RPMI8226 (cell line): ENCODE measurements around the gene SFRP5.

Source experiments
- DNase-seq: peaks from one replicate; pipeline ENCODE4 v3.0.0-alpha.2; 2015

SFRP5 gene

DNA sequence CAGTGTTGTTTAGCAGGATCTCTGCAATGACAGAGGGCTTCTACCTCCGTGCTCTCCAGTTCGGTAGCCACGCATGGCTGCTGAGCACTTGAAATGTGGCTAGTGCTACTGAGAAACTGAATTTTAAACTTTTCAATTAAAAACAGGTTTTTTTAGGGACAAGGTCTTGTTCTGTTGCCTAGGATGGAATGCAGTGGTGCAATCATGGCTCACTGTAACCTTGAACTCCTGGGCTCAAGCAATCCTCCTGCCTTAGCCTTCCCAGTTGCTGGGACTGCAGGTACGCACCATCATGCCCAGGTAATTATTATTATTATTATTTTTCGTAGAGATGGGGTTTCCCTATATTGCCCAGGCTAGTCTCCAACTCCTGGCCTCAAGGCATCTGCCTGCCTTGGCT is 13.4 kb upstream of the SFRP5 start:
- no peak for DNase-seq

DNA sequence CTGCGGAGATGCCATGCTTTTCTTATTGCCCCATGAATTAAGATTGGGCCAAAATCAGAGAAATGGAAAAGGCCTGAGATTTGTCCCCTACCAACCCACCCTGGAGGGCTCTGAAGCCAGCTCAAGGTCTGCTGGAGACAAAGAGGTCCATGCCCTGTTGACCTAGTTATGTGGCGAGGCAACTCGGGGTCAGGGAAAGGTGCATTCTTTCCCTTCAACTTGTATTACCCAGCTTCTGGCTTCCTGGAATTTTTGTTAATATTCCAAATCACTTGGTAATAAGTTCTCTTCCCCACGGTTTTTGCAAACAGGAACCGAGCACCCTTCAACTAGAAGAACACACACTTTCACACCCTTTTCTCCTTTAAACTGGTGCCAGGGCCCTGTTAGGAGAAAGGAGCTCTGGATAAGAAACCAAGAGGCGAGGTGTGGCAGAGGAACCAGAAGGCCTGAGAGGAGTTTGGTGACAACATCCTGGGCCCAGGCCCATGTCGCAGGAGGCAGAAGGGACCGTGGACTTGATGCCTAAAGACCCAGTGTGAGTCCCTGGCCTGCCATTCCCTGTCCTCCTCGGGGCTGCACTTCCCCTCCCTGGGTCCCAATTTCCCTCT is 12.5 kb upstream of the SFRP5 start:
- DNase-seq: no peak

DNA sequence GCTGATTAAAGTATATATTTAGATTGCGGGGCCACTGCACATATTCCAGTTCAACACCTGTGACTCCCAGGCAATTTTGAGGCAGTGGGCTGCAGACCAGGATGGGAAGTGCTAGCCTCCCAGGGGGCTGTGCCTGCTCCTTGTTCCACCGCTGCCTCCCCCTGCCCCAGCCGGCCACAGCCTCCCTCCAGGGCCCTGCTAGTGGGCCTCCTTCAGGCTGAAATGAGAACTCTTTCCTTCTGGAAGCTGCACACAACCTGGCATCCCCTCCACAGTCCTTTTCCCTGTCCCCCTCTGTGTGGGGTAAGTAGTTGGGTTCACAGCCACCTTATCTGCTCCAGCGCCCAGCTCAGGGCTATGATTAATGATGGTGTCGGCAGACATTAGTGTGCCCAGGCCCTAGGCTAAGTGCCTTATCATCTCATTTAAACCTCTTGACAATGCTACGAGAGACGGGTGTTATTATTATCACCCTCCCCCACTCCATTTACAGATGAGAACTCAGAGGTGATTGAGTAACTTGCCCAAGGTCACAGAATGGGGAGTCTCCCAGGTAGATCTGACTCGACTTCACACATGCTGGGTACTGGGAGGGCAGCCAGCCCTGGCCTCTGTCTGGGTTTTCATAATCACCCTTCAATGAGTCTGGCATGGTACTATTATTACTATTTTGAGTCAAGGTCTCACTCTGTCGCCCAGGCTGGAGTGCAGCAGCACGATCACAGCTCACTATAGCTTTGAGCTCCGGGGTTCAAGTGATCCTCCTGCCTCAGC is 10.8 kb upstream of the SFRP5 start:
- DNase-seq: no peak

DNA sequence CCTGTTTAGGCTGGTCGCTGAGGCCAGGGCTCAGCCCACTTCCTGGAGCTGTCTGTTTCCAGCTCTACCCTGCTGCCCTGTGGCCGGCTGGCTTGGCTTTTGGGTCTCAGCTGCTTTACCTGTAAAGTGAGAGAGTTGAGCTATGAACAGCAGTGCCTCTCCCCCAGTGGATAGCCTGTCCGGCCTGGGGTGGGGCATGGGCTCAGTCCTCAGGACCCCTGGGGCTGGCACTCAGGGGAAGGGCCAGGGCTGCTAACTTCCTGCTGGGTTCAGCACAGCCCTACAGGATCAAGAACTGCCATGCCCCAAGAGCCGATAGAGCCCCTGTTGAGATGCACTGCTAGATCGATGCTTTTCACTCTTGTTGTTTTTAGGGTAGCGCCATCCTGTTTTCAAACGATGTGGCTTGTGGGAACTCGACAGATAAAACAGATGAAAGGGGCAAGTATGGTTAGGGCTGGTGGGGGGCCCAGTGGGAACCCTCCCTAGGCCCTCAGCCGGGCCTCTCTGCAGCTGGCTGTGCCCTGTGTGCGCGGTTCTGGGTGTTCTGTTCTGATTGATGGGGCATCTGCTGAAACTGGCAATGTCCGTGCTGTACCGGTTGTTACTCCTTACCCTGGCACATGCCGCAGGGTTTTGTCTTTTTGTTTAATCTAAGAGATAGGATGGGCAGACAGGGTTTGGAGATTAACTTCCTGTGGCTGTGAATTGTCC is 10.0 kb upstream of the SFRP5 start:
- DNase-seq: no peak

DNA sequence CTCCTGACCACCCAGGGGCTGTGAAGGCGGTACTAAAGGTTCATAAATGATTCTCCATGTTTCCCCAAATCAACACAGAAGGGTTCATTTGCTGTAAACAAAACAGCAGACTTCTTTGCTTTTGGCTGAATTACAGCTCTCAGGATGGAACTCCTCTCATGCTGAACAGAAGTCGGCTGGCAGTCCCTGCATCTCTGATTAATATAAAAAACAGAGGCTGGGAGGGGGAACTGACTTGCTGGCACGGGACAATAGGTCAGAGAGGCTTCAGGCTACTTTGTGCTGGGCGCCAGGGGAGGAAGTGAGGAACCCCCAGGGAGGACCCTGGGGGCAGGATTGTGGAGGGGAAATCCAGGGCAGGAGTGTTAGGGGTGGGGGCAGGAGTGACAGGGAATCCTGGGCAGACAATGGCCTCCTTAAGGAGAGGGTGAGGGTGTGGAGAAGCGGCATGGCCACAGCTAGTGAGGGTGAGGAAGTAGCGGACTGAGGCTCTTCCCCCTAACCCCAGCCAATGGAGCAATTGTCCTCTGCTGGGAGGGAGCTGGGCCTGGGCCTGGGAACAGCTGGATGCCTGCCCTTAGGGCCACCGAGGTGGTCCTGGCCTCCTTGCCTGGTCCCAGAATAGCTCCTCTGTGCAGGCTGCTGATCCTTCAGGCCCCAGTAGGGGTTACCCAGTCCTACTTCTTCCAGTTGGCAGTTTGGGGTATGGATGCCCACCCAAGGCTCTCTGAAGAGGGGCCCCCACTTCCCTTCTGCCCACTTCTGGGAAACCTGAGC is 9.2 kb upstream of the SFRP5 start:
- DNase-seq: no peak

DNA sequence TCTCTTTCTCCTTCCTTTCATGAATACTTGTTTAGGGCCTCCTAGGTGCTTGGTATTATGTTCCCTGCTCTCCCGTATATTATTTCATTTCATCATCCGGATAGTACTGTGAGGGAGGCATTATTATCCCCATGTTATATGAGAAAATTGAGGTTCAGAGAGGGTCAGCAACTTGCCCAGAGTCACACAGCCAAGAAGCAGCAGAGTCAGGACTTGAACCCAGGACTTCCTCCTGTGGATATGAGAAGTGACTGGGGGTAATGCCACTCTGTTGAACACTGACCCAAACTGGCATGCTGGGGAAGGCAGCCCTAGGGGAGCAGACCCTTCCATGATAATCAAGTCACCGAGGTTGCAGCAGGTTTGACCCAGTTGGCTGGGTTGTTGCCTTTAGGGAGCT is 8.2 kb upstream of the SFRP5 start:
- DNase-seq: no peak

DNA sequence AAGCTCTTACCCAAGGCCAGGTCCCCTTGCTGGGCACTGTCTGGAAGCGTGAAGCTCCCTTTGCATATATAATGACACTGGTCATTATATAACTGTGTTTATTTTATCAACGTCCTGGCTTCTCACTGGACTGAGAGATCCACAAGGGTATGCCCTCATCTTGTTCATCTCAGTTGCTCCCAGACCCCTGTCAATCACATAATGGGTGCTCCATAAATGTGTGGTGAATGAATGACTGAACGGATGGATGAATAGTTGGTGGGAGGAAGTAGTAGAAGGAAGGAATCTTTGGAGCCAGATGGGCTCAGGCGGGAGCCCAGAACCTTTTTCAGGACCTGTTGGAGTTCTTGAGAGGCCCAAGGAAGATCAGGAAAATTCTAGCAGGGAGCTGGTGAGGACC is 7.7 kb upstream of the SFRP5 start:
- no peak for DNase-seq

DNA sequence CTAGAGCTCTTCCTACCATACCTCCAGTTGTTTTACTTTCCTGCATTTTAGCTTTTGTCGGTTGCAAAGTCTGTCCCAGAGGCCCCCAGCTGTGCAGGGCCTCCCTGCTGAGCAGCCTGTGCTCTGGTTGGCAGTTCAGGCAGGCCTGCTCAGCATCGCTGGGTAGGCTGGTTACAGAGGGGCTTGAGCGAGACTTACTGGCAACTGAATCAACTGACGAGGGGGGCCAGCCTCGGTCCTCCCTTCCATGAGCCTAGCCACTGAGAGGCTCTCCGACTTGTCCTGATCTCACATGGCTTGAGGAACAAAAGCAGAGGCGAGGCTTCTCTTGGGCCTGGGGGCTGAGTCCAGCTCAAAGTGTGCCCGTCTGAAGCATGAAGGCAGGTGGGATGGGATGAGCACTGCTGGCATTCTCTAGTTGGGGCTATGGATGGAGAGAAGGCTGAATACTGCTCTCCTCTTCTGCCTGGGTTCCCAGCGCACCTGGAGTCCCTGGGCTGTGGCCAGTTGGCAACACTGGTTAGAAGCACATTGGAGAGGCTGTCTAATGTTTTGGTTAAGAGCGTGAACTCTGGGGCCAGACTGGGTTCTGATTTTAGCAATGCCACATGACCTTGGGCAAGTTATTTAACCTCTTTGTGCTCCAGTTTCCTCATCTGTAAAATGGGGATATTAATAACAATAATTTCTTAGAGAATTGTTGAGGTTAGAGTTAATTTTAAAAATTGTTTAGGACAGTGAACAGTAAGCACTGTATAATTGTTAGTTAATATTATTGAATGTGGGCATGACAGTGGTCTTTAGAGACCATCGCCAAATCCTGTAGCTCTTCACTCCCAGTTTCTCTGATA is 6.9 kb upstream of the SFRP5 start:
- DNase-seq: no peak

DNA sequence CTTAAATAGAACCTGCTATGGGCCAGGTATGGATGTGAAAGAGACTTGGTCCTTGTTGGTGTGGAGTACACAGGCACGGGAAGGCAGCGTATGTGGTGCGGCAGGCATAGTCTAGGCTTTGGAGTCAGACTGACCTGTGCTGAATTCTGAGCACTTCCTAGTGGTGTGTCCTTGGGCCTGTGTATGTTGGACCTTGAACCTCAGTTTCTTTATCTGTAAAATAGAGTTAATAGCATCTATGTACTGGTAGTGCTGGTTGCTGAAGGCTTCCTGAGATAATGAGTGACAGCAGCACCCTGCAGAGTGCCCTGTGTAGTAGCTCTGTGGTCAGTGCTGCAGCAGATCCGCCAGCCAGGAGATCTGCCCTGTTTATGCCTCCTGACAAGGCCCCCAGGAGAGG is 5.3 kb upstream of the SFRP5 start:
- DNase-seq: no peak

DNA sequence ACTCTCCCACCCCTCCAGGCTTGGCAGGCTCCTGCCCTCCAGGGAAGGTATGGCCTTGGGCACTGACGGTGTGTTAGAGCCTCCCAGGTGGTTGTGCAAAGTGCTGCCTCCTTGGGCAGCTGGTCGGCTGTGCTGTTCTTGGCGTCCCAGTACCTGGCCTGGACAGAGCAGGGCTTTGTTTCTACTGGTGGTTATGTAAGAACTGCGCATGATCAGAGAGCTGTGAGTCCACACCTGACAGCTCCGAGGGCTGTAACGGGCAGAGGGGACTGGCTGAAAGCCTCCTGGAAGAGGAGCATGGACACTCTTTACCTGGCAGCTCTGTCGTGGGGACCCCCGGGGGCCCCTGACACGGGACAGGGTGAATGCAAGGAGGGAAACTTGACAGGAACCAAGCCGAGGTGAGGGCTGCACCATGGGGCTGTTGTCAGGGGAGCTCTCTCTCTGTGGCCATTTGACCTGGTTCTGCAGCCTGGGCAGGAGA is 3.1 kb upstream of the SFRP5 start:
- no peak for DNase-seq

DNA sequence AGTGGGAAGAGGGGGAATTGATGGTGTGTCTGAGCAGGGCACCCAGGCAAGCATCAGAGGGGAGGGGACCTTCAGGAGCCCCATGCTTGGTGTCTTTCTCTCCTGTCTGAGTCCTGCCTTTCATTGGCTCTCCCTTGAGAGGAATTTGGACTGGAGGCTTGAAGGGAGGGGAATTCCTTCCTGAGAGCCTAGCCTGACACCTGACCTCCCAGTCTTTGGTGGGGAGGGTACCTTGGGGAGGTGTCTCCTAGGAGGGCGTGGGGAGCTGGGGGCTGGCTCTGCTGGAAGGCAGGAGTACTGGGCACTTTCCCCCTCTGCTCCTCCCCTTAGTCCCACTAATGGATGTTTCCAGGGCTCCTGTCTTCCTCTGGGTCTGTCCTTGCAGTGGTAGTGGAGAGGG is 1.3 kb upstream of the SFRP5 start:
- DNase-seq: no peak

DNA sequence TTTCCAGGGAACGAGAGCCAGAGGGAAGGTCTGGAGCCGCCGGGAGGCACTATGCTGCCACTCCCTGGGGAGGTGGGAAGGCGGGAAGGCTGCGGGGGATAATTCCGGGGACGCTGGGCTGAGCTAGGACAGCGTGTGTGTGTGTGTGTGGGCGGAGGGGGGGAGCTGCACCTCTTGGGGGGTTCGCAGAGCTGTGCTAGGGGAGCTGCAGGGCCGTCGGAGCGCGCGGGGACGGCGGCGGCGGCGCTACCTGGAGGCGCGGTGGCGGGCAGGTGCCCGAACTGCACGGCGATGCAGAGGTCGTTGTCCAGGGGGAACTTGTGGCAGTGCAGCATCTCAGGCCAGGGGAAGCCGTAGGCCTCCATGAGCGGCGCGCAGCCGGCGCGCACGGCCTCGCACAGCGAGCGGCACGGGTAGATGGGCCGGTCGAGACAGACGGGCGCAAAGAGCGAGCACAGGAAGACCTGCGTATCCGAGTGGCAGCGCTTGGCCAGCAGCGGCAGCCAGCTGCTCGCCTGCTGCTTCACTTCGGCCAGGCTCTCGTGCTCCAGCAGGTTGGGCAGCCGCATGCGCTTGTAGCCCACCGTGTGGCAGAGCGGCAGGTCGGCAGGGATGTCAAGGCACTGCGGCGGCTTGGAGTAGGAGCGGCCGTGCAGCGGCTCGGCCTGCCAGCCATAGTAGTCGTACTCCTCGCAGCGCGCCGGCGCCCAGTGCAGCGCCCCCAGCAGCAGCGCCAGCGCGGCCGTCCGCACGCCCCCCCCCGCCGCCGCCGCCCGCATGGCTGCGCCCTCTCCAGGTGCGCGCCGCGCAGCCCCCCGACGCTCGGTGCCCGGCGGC is 526 bp downstream of the SFRP5 start:
- DNase-seq: peak; percentile 13

DNA sequence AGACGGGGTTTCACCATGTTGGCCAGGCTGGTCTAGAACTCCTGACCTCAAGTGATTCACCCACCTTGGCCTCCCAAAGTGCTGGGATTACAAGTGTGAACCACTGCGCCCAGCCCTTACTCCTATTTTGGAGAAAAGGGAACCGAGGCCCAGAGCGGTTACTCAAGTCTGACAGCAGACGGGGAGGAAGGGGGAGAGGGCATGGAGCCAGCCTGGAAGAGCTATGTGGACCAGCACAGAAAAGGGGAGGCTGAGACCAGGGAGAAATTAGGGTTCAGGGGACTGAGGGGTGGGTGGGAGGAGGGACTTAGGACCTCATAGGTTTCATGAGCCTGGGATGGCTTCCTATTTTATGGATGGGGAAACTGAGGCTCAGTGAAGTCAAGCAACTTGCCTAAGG is 1.5 kb downstream of the SFRP5 start:
- no peak for DNase-seq

DNA sequence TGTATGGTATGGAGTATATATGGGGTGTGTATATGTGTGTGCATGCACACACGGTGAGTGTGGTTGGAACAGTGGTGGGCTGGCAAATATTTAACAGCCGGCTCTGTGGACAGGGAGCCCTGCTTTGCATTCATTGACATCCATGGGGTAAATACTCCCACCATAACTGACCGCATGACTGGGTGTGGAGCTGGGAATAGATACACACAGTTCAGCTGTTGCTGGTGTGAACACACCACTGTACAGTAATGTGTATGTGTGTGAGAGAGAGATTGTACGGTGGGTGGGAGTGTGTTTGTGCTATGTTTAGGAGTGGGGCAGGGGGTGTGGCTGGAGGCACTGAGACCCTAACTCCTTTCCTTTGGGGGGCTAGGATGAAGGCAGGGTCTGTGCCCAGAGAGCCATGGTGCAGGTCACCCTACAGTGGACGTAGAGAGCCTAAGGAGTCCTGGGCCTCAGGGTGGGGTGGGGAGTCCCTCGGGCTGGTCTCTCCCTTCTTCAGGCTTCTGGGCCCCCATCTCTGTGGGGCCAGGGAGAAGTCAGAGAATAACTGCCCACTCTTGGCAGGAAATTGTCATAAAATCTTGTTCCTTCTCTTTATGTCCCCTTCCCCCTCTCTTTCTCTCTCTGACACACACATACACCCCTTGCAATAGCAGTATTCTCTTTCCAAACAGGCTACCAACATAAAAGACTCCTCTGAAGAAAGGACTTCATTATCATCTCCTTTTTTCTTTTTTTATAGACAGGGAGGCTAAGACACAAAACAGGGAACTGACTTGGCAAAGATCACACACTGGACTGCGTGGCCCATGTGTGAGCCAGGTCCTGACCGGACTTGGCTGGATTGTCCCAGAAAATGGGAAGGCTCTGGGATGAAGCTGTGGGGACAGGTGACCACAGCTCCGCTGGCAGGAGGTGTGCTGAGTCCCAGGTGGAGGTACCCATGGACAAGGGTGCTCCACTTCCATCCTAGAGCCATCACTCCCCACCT is 3.2 kb downstream of the SFRP5 start:
- no peak for DNase-seq

DNA sequence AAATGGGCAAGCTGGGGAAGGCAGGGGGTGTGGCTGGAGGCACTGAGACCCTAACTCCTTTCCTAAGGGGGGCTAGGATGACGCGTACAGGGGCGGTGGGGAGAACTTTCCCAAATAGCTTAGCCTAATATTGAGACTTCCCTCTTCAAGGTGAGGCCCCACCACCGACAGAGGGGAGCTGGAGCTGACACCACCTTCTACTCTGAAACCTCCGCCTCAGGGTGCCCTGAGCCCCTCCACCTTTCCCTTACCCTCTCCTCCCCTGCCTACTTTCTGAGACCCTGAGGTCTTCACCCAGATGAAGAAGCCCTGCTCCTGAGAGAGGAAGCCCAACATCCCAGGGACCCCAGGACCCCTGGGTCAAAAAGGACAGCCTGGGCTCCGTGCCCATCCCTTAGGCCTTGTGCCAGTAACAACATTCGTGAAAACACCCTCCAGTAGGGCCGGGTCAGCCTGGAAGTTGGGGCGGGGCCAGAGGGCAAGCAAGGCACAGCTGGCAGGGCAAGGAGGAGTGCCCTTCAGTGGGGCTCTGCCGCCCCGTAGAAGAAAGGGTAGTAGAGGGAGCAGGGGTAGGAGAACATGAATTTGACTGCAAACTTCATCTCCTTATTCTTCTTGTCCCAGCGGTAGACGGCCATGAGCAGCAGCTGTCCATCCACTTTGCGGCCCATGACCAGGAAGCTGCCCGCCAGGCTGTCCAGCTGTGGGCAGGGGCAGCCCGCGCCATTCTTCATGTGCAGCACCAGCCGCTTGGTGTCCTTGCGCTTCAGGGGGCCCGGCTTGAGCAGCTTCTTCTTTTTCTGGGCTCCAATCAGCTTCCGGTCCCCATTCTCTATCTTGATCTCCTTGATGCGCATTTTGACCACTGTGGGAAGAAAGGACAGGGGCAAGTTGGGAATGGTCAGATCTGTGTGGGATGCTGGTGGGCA is 4.5 kb downstream of the SFRP5 start:
- DNase-seq: no peak

DNA sequence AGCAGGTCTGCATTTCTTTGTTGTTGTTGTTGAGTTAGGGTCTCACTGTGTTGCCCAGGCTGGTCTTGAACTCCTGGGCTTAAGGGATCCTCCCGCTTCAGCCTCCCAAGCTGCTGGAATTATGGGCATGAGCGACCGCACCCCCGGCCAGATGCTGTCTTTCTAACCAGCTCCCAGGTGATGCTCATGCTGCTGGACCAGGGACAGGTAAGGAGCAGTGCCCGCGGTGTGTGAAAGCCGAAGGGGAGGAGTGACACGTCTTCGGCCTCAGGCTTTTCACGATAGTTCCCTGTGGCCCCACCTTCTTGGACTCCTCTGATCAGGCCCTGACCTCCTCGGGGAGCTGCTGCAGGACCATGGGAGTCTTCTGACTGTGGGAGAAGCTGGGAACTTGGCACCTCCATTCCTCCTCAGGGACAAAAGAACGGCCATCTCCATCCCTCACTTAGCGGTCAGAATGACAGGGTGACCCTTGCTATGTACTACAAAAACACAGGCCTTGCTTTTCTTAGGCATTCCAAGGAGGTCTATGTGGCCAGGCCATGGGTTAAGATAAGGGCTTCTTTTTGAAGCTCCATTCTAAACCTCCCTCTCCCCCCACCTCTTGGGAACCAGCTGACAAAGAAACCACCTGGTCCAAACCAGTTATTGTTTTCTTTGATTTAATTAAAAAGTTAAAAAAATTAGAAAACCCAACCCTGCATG is 5.5 kb downstream of the SFRP5 start:
- no peak for DNase-seq

DNA sequence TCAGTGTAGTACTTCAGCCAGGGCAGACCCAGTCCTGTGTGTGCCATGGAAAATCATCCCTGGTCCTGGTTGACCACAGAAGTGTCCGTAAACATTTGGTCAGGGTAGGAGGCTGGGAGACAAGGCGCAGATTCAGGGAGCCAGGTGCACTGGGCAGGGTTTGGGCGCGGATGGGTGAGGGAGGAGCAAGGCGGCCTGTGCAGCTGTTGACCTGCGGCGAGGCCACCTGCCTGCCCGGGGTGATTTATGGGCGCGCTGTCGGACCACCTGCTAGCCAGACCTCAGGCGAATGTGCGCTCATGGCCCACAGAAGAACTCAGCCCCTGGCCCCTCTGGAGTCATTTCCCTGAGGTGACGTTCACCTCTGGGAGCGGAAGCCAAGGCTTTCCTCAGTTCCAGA is 6.6 kb downstream of the SFRP5 start:
- DNase-seq: peak; percentile 56

DNA sequence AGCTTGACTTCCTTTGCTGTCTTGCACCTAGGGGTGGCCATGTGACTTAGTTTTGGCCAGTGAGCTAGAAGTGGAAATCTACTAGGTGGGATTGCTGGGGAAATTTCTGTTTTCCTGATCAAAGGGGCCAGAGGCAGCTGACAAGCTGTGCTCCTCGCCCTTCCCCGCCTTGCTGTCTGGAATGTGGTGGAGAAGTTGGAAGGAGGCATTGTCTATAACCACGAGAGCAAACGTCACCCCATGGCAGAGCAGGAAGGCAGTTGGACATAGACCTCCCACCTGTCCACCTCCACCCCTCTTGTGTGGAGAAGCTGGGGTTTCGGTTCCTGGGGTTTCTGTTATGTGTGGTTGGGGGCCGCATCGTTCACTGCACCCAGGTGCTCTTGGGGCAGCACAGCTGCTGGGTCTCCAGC is 7.3 kb downstream of the SFRP5 start:
- DNase-seq: peak; percentile 65
